IMR-90 (cell line): ENCODE measurements around the gene RASA1. TPM values are rescaled to one million over a fixed set of nuclear protein-coding genes. Genes with fewer than 3 reads are reported as not detected.
A peak's percentile ranks its signal among the peaks of the same experiment; 100 is the strongest.

ENCODE experiments used
- ATAC-seq: fragments of 200-7000 bp; cut with Tn5 transposase; 2 replicates; pipeline ENCODE4 v1.9.1; 2020; ENCODE audit warnings: low read depth, mild to moderate bottlenecking, moderate library complexity
- BruUV-seq: library from RNA; stranded (reverse); fragments of 400-500 nt; replicated peaks from 2 replicates; lab custom pipeline; 2021; lab: Mats Ljungman, UMichigan
- CTCF ChIA-PET: fragments of 300-600 bp; formaldehyde crosslinking; extraction: SDS; loops from one replicate; lab custom pipeline; 2021; ENCODE audit warnings: antibody characterized with exemption; lab: Yijun Ruan, JAX
- POLR2A ChIA-PET: fragments of 300-600 bp; sonication (Branson Sonifier 250); formaldehyde crosslinking; loops from one replicate; lab custom pipeline; 2022; ENCODE audit warnings: antibody characterized with exemption; ENCODE audit not compliant: unreplicated experiment; lab: Charles Lee
- DNase-seq: peaks from one replicate; pipeline ENCODE4 v3.0.0; 2013
- H2AFZ ChIP-seq: replicated peaks from 2 replicates; pipeline ENCODE3; 2013; ENCODE audit warnings: low read length, mild to moderate bottlenecking; ENCODE audit not compliant: poor library complexity
- H2AK5ac ChIP-seq: 2 replicates; pipeline ENCODE4 v1.6.1; 2013; ENCODE audit warnings: low read depth, low read length, inconsistent platforms
- H2AK9ac ChIP-seq: replicated peaks from 2 replicates; pipeline ENCODE3; 2013; ENCODE audit warnings: mild to moderate bottlenecking, low read depth, low read length, moderate library complexity; ENCODE audit not compliant: poor library complexity
- H2BK120ac ChIP-seq: 2 replicates; pipeline ENCODE4 v1.6.1; 2013; ENCODE audit warnings: low read depth, low read length, inconsistent platforms
- H2BK15ac ChIP-seq: 3 replicates; pipeline ENCODE4 v1.6.1; 2013; ENCODE audit warnings: low read depth, low read length, inconsistent platforms
- H2BK20ac ChIP-seq: 2 replicates; pipeline ENCODE4 v1.6.1; 2013; ENCODE audit warnings: low read depth, mild to moderate bottlenecking, inconsistent platforms, low read length, moderate library complexity
- H2BK5ac ChIP-seq: 2 replicates; pipeline ENCODE4 v1.6.1; 2013; ENCODE audit warnings: mild to moderate bottlenecking, low read depth, low read length, inconsistent platforms; ENCODE audit not compliant: poor library complexity, severe bottlenecking
- H3K14ac ChIP-seq: replicated peaks from 2 replicates; pipeline ENCODE4 v1.6.1; 2013; ENCODE audit warnings: low read depth, low read length, inconsistent platforms
- H3K18ac ChIP-seq: 2 replicates; pipeline ENCODE4 v1.6.1; 2013; ENCODE audit warnings: low read depth, low read length, control low read depth
- H3K23ac ChIP-seq: 2 replicates; pipeline ENCODE4 v1.6.1; 2013; ENCODE audit warnings: low read depth, low read length, inconsistent platforms
- H3K27ac ChIP-seq: 2 replicates; pipeline ENCODE4 v1.5.1; 2013; ENCODE audit warnings: mild to moderate bottlenecking, control low read depth, low read length; ENCODE audit not compliant: insufficient read depth
- H3K27me3 ChIP-seq: 2 replicates; pipeline ENCODE4 v1.6.1; 2013; ENCODE audit warnings: low read length; ENCODE audit not compliant: control insufficient read depth, insufficient read depth
- H3K36me3 ChIP-seq: 2 replicates; pipeline ENCODE4 v1.6.1; 2013; ENCODE audit warnings: low read length, mixed read lengths; ENCODE audit not compliant: control insufficient read depth, insufficient read depth
- H3K4ac ChIP-seq: 2 replicates; pipeline ENCODE4 v1.6.1; 2013; ENCODE audit warnings: low read depth, low read length, inconsistent platforms
- H3K4me1 ChIP-seq: 2 replicates; pipeline ENCODE4 v1.6.1; 2013; ENCODE audit warnings: low read length, mixed read lengths; ENCODE audit not compliant: control insufficient read depth, insufficient read depth
- H3K4me2 ChIP-seq: 2 replicates; pipeline ENCODE4 v1.6.1; 2013; ENCODE audit warnings: low read depth, mild to moderate bottlenecking, control low read depth, low read length, moderate library complexity
- H3K4me3 ChIP-seq: 2 replicates; pipeline ENCODE4 v1.5.1; 2013; ENCODE audit warnings: low read depth, mild to moderate bottlenecking, control low read depth, low read length, moderate library complexity; ENCODE audit not compliant: insufficient read depth
- H3K56ac ChIP-seq: 2 replicates; pipeline ENCODE4 v1.6.1; 2013; ENCODE audit warnings: low read length, inconsistent platforms; ENCODE audit not compliant: insufficient read depth; ENCODE audit errors: extremely low read depth
- H3K79me1 ChIP-seq, 2 experiments: 2 replicates each; pipeline ENCODE4 v1.6.1; 2013; ENCODE audit warnings: low read length in 2 of 2, inconsistent platforms in 1 of 2, low read depth in 1 of 2
- H3K9ac ChIP-seq: 2 replicates; pipeline ENCODE4 v1.6.1; 2013; ENCODE audit warnings: low read depth, low read length, control low read depth
- H3K9me1 ChIP-seq: 2 replicates; pipeline ENCODE4 v1.6.1; 2013; ENCODE audit warnings: low read length, inconsistent platforms; ENCODE audit not compliant: insufficient read depth
- H3K9me3 ChIP-seq: 2 replicates; pipeline ENCODE4 v1.6.1; 2013; ENCODE audit warnings: low read length; ENCODE audit not compliant: control insufficient read depth, insufficient read depth
- H4K20me1 ChIP-seq: 2 replicates; pipeline ENCODE4 v1.6.1; 2013; ENCODE audit warnings: low read length, inconsistent platforms; ENCODE audit not compliant: insufficient read depth
- H4K5ac ChIP-seq: 2 replicates; pipeline ENCODE4 v1.6.1; 2013; ENCODE audit warnings: mild to moderate bottlenecking, low read depth, low read length, control low read depth
- H4K8ac ChIP-seq, 2 experiments: 2 replicates each; pipeline ENCODE4 v1.6.1; 2013; ENCODE audit warnings: low read depth in 2 of 2, low read length in 2 of 2, control low read depth in 1 of 2, inconsistent platforms in 1 of 2
- H4K91ac ChIP-seq: 2 replicates; pipeline ENCODE4 v1.6.1; 2013; ENCODE audit warnings: low read depth, low read length, inconsistent platforms; ENCODE audit not compliant: insufficient read depth
- BHLHE40 ChIP-seq: fragments of 150-350 bp; IDR thresholded peaks from 2 replicates; pipeline ENCODE4 v1.6.1; 2016; ENCODE audit warnings: mild to moderate bottlenecking, low read depth, low read length
- CEBPB ChIP-seq: IDR thresholded peaks from 2 replicates; pipeline ENCODE4 v1.6.1; 2012; ENCODE audit warnings: low read depth, low read length, improper control_type of control experiment
- CHD1 ChIP-seq: IDR thresholded peaks from 2 replicates; pipeline ENCODE4 v1.6.1; 2012; ENCODE audit warnings: low read depth, low read length, improper control_type of control experiment
- CTCF ChIP-seq: conservative IDR thresholded peaks from 2 replicates; pipeline ENCODE4 v1.5.1; 2012; ENCODE audit warnings: mild to moderate bottlenecking, low read depth, low read length, improper control_type of control experiment
- ELK1 ChIP-seq: fragments of 150-350 bp; IDR thresholded peaks from 2 replicates; pipeline ENCODE4 v1.6.1; 2016; ENCODE audit warnings: low read depth, mild to moderate bottlenecking, low read length, moderate library complexity, borderline replicate concordance
- FOS ChIP-seq: fragments of 150-350 bp; IDR thresholded peaks from 2 replicates; pipeline ENCODE4 v1.6.1; 2016; ENCODE audit warnings: low read depth, low read length
- MAFK ChIP-seq: IDR thresholded peaks from 2 replicates; pipeline ENCODE4 v1.6.1; 2012; ENCODE audit warnings: low read depth, low read length, improper control_type of control experiment
- MAZ ChIP-seq: IDR thresholded peaks from 2 replicates; pipeline ENCODE4 v1.6.1; 2012; ENCODE audit warnings: low read depth, mild to moderate bottlenecking, low read length, improper control_type of control experiment, moderate library complexity, borderline replicate concordance
- MXI1 ChIP-seq: IDR thresholded peaks from 2 replicates; pipeline ENCODE4 v1.6.1; 2012; ENCODE audit warnings: low read depth, mild to moderate bottlenecking, low read length, moderate library complexity, borderline replicate concordance
- NFE2L2 ChIP-seq: fragments of 150-350 bp; IDR thresholded peaks from 2 replicates; pipeline ENCODE4 v1.6.1; 2016; ENCODE audit warnings: low read depth, mild to moderate bottlenecking, low read length
- POLR2A ChIP-seq: IDR thresholded peaks from 2 replicates; pipeline ENCODE4 v1.6.1; 2012; ENCODE audit warnings: mild to moderate bottlenecking, low read depth, low read length
- RAD21 ChIP-seq: IDR thresholded peaks from 2 replicates; pipeline ENCODE4 v1.6.1; 2012; ENCODE audit warnings: low read length, improper control_type of control experiment
- RCOR1 ChIP-seq: IDR thresholded peaks from 2 replicates; pipeline ENCODE4 v1.6.1; 2012; ENCODE audit warnings: mild to moderate bottlenecking, low read length, improper control_type of control experiment; ENCODE audit not compliant: insufficient replicate concordance
- RFX5 ChIP-seq: IDR thresholded peaks from 2 replicates; pipeline ENCODE4 v1.8.0; 2012; ENCODE audit warnings: low read depth, mild to moderate bottlenecking, low read length, moderate library complexity
- SMC3 ChIP-seq: fragments of 150-350 bp; IDR thresholded peaks from 2 replicates; pipeline ENCODE4 v1.6.1; 2016; ENCODE audit warnings: low read depth, mild to moderate bottlenecking, antibody characterized with exemption, low read length, moderate library complexity
- USF2 ChIP-seq: fragments of 150-350 bp; IDR thresholded peaks from 2 replicates; pipeline ENCODE4 v1.6.1; 2017; ENCODE audit warnings: mild to moderate bottlenecking, antibody characterized with exemption, low read length, low read depth
- WGBS, 2 experiments: methylation state at CpG; one replicate each; pipeline versions ENCODE4 v1.1.5 to v1.1.7; 2013; ENCODE audit warnings: missing lambda C conversion rate in 2 of 2; ENCODE audit not compliant: insufficient read length in 1 of 2; ENCODE audit errors: extremely low coverage in 2 of 2; 5-methylcytosine and 5-hydroxymethylcytosine counted together
- dilution Hi-C: fragments of 300-500 bp; cut with HindIII; formaldehyde crosslinking; loops from one replicate; pipeline ENCODE4 v1.14.3; 2018; ENCODE audit warnings: low sequenced_read_pairs; ENCODE audit not compliant: unreplicated experiment
- in situ Hi-C: fragments of 300-500 bp; cut with MboI; formaldehyde crosslinking; loops from 3 replicates; pipeline ENCODE4 v1.14.3; 2019; ENCODE audit warnings: low sequenced_read_pairs, inconsistent platforms, mixed read lengths
- intact Hi-C: fragments of 100-400 bp; cut with micrococcal nuclease; formaldehyde crosslinking; loops from 2 replicates; pipeline ENCODE4 v1.10.0; 2022
- polyA plus RNA-seq, 3 experiments: library from polyadenylated mRNA; depleted of rRNA; stranded (reverse); fragments of >200 nt; gene quantifications; 2 replicates each; pipeline ENCODE4 v1.2.3, GENCODE V29; 2012; ENCODE audit warnings: low replicate concordance in 1 of 3
- total RNA-seq: library from RNA; depleted of rRNA; stranded (reverse); fragments of >200 nt; gene quantifications from 2 replicates; pipeline ENCODE4 v1.2.3, GENCODE V29; 2012

RASA1 gene
- total and polyA plus RNA-seq, 2 of the 4 experiments (the other 2 are of a cell fraction) = 37.6 to 45.7 TPM

- H3K27ac ChIP-seq = no peak overlapping the region
- POLR2A ChIA-PET = no interaction called here
- H3K4me1 ChIP-seq = peaks cover 14% of the 10 kb centered on the region
- peak overlapping the region; percentile 56; the same call in 1 of the 2 replicates for H3K4me2 ChIP-seq
- no peaks in the 10 kb centered on the region for H3K9me3 ChIP-seq
- peak overlapping the region; percentile 80; the same call in 1 of the 2 replicates for H3K23ac ChIP-seq
- peak overlapping the region; percentile 99 for H2BK5ac ChIP-seq
- H3K27me3 ChIP-seq = no peaks in the 10 kb centered on the region
- peak overlapping the region; percentile 45 for H2AK5ac ChIP-seq
- H3K56ac ChIP-seq = peak overlapping the region; percentile 39; the same call in 1 of the 2 replicates
- H3K9ac ChIP-seq = no peak overlapping the region; the same call in 1 of the 2 replicates
- peak overlapping the region; percentile 20; the same call in 1 of the 3 replicates for H2BK15ac ChIP-seq
- BruUV-seq = no TSS peak
- ATAC-seq (no peak), DNase-seq (no peak)
- no peaks in the 10 kb centered on the region for H4K20me1 ChIP-seq
- peak overlapping the region; percentile 89 for H2BK120ac ChIP-seq
- H2AK9ac ChIP-seq = no peak overlapping the region
- H3K79me1 ChIP-seq = peaks cover 18 to 39% of the 10 kb centered on the region in 2 experiments
- intact Hi-C loops = loop anchor here (5.0 kb wide), 1 partner anchor 270 kb away; no protein-coding TSS in a partner anchor
- peaks cover 6% of the 10 kb centered on the region; the same call in 1 of the 2 replicates for H3K9me1 ChIP-seq
- peak overlapping the region; percentile 93; the same call in 1 of the 2 replicates for H3K18ac ChIP-seq
- peak overlapping the region; percentile 87; the same call in 1 of the 2 replicates for H2BK20ac ChIP-seq
- peak overlapping the region; percentile 25; the same call in 1 of the 2 replicates for H4K5ac ChIP-seq
- no peak overlapping the region for H2AFZ ChIP-seq
- H3K4me3 ChIP-seq = no peak overlapping the region
- H4K91ac ChIP-seq = peak overlapping the region; percentile 69
- no CpG with 5 or more reads among the region's 4 CpGs for WGBS, 2 experiments
- CTCF ChIA-PET = no interaction called here
- H3K4ac ChIP-seq = peak overlapping the region; percentile 81; the same call in 1 of the 2 replicates
- peaks cover 29% of the 10 kb centered on the region for H3K36me3 ChIP-seq
- peak overlapping the region; percentile 29 to 93; a peak in 2 of 4 replicates for H4K8ac ChIP-seq
- no peak for TF ChIP-seq ELK1
- no peak for TF ChIP-seq MAFK
- TF ChIP-seq BHLHE40 = no peak
- no peak for TF ChIP-seq FOS
- TF ChIP-seq POLR2A = no peak
- no peak for TF ChIP-seq CHD1
- no peak for TF ChIP-seq NFE2L2
- TF ChIP-seq MAZ = no peak
- no peak for TF ChIP-seq CTCF
- no peak for TF ChIP-seq RCOR1
- no peak for TF ChIP-seq MXI1
- TF ChIP-seq USF2 = no peak
- no peak for TF ChIP-seq CEBPB
- TF ChIP-seq RAD21 = no peak
- TF ChIP-seq SMC3 = no peak
- no peak for TF ChIP-seq RFX5
- H3K14ac ChIP-seq = peak overlapping the region; percentile 85
- in situ Hi-C loops = no loop called here
- dilution Hi-C loops = no loop called here
Measured at GRCh38 chr5:87392801-87393200, 125.1 kb downstream of the RASA1 start.
